GM18873 (cell line): ENCODE results near the gene WWOX.
"Not testable (repeated sequence)": the region's sequence is repeated elsewhere in the genome, so short reads cannot be mapped to it uniquely, and the experiment has no call there.

Source experiments
- ATAC-seq: cut with Tn5 transposase; IDR thresholded peaks from one replicate; pipeline ENCODE4 v1.9.1; 2021; ENCODE audit warnings: mild to moderate bottlenecking, moderate library complexity, moderate number of reproducible peaks; ENCODE audit not compliant: unreplicated experiment, low FRiP score

Gene WWOX

DNA sequence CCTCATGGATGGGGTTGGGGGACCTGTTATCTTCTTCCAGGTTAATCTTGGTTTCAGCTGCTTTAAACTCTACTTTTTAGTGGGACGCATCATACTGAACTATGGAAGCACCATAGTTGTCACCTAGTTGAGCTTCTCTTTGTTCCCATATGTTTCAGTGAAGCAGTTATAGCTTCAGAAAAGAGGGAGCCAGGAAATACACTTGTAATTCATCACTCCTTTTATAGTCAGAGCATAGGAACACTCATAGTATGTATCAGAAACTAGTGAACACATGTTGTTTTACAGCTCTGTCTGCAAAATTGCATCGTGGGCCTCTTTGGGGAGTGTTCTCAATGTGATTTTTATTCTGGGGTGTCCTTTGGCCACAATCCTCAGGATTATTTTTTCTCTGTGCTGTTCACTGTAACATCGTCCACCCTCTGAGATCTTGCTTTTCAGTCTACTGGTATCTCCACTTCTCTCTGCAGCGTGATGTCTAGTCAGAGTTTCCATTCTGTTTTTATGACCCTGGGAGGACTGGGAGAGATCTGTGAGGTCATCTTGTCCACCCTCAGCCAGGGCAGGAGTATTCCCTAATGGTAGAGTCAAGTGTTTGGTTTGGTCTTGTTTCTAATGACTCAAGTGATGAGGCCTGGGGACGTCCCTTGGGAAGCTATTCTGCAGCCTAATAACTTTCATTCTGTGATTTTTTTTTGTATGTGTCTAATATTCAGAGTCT, 585.4 kb downstream of the WWOX start:
- no peak for ATAC-seq

DNA sequence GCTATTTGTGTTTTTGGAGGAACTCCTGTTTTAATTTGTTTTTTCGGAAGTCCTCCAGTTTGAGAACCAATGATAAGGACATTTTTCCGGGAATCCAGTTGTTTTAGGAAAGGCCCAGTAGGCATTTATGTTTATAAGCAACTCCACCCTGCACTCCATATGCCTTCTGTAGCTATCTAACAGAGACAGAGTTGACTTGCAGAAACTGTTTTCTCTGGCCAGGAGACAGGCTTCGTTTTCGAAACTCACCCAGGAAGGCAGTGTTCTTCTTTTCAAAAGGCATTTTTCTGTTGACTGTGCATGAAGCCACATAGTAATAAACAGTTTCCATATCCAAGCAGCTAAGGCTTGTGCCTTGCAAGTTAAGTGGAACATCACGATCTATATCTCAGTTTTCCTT, 587.1 kb downstream of the WWOX start:
- ATAC-seq: no peak

DNA sequence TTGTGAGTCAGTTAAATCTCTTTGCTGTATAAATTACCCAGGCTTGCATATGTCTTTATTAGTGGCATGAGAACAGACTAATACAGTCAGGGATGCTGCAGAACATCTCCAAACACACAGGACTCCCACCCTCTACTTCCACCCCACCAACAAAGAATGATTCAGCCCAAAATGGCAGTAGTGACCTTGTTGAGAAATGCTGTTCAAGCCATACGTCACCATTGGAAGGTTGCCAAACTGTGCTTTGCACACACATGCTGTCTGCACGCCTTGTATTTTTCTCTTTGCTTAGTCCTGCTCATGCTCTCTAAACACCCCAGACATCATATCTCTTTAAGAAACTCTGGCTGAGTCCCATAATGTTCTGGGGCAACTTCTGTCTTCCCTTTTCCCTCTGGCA, 589.6 kb downstream of the WWOX start:
- ATAC-seq: no peak

DNA sequence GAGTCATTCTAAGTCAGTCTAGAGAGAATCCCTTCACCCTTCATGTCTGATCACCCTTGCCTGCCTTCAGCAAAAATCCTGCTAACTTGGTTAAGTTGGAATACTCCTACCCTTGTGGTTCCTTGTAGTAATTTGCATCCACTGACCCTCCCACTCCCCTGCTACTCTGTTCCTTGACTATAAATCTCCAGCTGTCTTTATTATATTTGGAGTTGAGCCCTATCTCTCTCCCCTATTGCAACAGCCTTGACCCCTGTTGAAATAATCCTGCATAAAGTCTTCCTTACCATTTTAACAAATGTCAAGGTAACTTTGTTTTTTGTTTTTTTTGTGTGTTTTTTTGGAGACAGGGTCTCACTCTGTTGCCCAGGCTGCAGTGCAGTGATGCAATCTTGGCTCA, 590.1 kb downstream of the WWOX start:
- ATAC-seq: no peak

DNA sequence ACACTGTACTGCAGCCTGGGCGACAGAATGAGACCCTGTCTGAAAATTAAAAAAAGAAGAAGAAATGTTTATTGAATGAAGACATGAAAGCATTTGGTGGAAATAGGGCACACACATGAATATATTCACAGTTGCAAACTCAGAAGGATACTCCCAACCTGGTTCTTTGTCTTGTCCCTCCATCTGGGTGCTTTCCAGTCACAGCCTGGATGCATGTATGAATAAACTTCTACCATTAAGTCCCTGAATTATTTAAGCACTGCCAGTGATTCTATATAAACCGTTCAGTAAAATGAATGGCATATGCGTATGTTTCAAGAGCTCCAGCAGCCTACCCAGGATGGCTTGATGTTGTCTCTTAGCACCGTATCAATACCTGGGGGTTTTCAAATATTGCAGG, 591.1 kb downstream of the WWOX start:
- ATAC-seq: no peak

DNA sequence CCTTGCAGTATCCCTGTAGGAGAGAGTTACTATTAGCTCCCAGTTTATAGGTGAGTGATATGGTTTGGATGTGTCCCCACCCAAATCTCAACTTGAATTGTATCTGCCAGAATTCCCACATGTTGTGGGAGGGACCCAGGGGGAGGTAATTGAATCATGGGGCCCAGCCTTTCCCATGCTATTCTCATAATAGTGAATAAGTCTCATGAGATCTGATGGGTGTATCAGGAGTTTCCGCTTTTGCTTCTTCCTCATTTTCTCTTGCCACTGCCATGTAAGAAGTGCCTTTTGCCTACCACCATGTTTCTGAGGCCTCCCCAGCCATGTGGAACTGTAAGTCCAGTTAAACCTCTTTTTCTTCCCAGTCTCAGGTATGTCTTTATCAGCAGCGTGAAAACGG, 592.3 kb downstream of the WWOX start:
- not testable (repeated sequence) for ATAC-seq

DNA sequence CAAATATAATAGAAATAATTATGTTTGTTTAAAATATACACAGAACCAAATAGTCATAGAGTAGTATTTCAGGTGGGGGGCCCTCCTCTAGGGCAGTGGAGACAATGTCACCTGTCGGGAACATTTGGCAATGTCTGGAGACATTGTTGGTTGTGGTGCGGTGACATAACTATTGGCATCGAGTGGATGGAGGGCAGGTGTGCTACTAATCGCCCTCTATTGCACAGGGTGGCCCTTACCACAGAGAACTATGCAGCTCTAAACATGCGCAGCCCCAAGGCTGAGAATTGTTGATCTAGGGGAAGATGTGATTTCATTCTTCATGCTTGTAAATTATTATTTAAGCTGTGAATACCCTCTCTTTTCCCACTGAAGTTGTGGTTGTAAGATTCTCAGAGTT, 594.0 kb downstream of the WWOX start:
- ATAC-seq: no peak

DNA sequence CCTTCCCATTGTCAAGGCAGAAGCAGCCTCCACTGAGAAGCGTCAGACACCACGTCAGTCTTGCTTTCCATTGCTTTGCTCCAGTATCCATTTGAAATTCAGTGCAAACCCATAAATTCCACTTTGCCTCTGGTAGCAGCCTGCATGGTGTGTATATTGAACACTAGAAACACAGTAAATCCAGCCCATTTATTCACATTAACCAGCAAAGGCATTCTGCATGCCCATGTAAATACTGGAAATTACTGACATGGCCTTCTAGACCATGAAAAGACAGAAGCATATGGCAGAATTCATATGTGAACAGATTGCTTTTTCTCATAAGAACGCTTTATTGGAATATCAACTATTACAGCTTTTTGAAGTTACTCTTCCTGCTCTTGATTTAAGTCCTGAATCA, 595.0 kb downstream of the WWOX start:
- ATAC-seq: no peak

DNA sequence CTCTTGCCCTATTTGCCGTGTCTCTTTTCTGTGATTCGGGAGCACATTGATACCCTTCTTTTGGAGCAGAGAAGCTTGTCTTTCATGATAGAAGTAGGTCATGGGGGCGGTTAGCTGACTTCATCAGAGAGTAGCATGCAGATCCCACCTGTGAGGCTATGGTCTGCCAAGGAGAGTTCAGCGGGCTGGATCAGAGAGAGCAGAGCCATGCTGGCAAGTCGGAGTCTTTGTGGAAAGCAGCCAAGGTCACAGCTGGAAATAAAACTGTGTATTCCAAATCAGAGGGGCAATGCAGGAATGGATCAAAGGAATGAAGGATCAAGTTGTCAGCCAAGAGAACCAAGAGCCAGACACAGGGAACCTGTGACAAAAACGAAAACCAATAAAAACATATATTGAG, 595.9 kb downstream of the WWOX start:
- ATAC-seq: no peak

DNA sequence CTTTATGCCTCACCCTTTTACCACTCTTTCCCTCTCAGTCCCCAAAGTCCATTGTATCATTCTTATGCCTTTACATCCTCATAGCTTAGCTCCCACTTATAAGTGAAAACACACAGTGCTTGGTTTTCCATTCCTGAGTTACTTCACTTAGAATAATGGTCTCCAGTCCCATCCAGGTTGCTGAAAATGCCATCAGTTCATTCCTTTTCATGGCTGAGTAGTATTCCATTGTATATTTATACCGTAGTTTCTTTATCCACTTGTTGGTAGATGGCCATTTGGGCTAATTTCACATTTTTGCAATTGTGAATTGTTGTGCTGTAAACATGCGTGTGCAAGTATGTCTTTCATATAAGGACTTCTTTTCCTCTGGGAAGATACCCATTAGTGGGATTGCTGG, 597.3 kb downstream of the WWOX start:
- ATAC-seq: no peak

DNA sequence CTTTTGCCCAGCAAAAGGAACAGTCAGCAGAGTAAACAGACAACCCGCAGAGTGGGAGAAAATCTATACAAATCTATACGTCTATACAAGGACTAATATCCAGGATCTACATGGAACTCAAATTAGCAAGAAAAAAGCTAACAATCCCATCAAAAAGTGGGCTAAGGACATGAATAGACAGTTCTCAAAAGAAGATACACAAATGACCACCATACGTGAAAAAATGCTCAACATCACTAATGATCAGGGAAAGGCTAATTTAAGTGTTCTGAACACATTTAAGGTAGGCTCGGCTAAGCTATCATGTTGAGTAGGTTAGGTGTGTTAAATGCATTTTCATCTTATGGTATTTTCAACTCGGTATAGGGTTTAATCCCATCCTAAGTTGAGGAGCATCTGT, 598.0 kb downstream of the WWOX start:
- ATAC-seq: no peak

DNA sequence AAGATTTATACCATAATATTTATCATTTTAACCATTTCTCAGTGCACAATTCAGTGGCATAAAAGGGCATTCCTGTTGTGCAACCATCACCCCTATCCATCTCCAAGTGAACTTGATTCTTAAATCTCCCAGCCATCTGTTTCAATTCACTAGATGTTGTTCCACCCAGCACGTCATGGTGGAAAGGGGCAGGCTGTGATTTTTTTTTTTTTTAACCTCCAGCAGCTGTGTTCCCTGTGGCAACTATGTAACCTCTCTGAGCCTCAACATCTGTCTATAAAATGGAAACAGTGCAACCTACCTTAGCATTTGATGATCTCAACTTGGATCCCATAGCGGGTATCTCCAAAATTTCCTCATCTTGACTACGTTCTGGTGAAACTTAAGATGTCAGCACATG, 604.5 kb downstream of the WWOX start:
- no peak for ATAC-seq

DNA sequence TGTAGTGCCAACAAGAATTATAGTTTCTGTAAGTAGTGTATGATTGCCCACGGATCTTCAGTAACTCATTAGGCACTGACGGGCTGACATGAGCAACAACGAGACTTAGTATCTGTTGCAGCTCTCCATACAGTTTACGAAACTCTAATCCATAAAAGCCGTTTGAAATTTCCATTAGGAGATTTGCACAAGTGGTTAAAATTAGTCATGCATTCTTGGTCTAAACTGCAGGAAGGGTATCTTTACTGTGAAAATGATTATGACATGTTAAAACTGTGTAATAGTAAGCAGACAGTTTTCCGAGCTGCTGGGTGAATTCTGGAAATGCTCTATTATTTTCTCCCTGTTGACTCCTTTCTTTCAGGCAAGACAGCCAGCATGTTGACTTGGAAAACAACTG, 605.0 kb downstream of the WWOX start:
- no peak for ATAC-seq

DNA sequence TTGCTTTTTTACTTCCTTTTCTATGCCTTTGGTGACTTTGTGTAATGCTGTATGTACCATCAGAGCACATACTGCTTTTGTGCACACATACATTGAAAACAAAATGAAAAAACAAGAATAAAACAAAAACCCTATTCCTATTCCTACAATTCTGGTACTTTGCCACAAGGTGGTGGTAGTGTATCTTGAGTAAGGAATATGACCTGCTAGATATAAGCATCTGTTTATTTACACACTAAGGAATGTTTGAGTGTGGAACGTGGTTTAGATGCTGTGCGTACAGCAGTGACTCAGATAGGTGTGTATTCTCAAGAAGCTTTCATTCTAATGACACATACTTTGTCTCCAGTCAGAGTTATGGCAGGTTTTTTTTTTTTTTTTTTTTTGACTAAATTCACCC, 606.2 kb downstream of the WWOX start:
- ATAC-seq: no peak

DNA sequence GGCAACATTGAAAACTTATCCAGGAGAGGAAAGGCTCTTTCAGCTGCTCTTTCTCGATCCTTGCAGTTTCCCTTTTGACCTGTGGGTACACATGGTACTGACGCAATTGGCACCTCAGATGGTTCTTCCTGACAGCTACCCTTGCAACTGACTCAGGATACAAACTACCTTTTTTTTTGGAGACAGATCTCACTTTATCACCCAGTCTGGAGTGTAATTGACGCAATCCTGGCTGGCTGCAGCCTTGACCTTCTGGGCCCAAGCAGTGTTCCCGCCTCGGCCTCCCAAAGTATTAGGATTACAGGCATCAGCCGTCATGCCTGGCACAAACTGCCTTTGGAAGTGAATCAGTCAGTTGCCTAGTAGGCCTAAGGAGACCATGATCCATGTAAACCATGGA, 607.2 kb downstream of the WWOX start:
- ATAC-seq: no peak

DNA sequence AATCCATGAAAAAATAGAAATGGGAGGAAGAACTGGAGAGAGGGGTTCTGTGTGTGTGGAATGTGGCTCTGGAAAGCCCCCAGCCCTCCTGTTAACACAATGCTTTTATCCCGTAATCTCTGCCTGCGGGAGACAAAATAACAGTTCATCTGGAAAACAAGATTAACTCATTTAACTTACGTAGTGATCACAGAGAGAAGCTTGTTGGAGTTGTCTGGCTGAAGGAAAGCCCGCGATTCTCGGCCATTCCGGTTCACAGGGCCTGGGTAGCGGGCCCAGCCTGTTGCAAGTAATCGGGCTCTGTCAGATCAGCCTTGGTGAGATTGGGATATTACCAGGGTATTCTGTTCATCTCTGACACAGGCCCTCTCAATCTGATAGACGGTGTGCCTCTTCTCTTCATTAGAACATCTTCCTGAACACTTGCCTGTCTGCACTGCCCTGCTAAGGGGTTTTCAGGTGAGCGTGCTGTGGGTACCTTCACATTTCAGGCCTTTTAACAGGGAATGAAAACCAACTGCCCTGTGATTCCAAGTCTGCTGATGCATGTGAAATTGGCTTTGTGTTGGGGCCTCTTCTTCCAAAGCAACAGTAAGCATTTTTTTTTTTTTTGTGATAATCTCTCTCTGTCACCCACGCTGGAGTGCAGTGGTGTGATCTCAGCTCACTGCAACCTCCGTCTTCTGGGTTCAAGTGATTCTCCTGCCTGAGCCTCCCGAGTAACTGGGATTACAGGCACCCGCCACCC, 609.9 kb downstream of the WWOX start:
- no peak for ATAC-seq

DNA sequence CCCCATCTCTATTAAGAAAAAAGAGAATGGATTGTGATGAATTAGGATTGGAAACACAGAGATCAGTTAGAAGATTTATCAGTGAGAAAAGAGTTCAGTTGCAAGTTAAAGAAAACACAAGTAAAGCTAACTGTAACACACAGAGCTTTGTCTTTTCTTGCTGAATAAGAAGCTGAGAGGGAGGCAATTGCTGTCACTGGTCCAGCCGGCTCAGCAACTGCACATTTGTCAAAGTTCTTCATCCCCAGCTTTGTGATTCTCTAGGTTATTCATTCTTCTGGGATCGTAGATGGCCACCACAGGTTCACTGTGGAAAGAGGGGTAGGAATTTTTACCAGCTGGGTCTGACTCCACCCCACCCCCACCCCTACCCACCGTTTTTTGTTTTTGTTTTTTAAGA, 615.7 kb downstream of the WWOX start:
- ATAC-seq: no peak

DNA sequence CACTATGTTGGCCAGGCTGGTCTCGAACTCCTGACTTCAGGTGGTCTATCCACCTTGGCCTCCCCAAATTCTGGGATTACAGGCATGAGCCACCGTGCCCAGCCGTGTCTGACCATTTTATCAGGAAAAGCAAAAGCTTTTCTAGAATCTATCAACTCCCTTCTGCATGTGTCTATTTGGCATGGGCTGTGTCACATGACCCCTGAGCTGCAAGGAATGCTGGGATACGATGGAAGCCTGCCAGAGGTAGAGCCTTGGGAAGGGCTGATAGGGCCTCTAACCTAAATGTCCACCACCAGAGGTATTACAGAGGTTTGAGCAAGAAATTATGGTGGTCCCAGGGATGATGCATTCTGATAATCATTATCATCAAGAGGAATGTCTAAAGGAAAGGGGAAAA, 616.2 kb downstream of the WWOX start:
- no peak for ATAC-seq

DNA sequence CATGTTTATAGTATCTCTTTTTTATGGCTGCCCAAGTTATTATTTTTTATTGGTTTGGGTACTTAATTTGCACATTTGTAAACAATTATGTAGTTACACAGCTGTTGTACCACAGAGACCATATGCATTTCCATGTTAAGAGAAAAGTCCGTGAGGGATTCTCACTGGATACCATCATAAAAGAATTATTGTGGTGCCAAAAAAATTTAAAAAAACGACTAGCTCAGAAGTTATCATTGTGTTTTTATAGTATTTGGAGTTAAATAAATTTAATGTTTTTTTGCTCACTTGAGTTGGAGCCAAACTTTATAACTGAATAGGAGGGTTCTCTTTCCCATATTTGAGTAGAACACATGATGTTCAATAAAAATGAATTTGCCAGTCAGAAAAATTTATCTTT, 618.7 kb downstream of the WWOX start:
- ATAC-seq: no peak

DNA sequence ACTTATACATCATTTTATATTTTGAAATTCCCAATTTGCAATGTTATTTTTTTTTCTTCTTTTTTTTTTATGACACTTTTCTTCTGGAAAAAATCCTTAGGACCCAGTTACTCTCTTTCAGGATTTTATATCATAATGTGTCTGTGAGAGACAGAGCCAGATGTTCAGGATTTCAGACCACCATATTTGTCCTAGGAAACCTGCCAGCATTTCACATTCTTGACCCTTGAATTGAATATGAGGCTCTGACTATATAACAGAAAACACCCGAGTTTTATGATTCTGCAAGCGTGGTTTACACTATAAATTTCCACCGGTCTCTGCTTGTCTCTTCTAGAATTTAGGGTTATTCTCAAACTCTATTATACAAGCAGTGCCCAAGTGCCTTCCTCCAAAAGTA, 621.0 kb downstream of the WWOX start:
- ATAC-seq: no peak

DNA sequence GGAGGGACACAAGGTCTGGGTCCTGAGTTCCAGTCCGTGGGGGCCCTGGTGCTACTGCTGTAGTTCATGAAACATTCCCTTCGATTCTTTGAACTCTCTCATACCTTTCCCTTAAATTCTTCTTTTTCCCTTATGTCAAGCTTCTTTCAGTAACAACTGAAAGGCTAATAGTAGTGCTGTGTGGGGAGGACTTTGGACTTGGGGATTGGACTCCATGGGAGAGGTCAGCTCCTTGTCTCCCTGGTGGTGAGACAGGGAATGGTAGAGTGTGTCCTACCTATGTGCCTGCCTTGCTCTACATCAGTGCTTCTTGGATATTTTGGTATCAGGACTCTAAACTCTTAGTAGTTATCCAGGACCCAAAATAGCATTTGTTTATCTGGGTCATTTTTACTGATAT, 628.1 kb downstream of the WWOX start:
- no peak for ATAC-seq

DNA sequence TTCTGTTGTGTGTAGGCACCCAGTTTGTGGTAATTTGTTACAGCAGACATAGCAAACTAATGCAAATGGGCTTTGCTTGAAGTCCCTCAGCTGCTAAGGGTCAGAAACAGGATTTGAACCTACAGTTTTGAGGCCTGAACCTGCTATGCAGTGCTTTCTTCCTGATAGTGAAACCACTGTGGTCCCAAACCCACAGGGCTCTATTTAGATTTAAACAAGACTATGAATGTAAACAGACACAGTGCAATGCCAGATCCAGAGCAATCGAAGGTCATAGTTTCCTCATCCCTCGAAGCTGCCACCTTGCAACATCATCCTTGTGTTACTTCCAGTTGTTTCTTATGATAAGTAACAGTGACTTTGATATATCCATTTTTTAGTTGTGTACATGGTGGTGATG, 630.2 kb downstream of the WWOX start:
- no peak for ATAC-seq
